ENCODE data around the gene LARP1B.

GRCh38 chr4:128232719-128233118, 171.6 kb downstream of the LARP1B start:
- TF ChIP-seq, protein P1, sequence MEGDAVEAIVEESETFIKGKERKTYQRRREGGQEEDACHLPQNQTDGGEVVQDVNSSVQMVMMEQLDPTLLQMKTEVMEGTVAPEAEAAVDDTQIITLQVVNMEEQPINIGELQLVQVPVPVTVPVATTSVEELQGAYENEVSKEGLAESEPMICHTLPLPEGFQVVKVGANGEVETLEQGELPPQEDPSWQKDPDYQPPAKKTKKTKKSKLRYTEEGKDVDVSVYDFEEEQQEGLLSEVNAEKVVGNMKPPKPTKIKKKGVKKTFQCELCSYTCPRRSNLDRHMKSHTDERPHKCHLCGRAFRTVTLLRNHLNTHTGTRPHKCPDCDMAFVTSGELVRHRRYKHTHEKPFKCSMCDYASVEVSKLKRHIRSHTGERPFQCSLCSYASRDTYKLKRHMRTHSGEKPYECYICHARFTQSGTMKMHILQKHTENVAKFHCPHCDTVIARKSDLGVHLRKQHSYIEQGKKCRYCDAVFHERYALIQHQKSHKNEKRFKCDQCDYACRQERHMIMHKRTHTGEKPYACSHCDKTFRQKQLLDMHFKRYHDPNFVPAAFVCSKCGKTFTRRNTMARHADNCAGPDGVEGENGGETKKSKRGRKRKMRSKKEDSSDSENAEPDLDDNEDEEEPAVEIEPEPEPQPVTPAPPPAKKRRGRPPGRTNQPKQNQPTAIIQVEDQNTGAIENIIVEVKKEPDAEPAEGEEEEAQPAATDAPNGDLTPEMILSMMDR (IDR thresholded peaks at IDR 0.05; ENCODE audit: poor library complexity, severe bottlenecking), result no peak
- TF ChIP-seq REST (IDR thresholded peaks at IDR 0.05; ENCODE audit: borderline replicate concordance), result no peak
- TF ChIP-seq EZH2 (IDR thresholded peaks at IDR 0.05; ENCODE audit: borderline replicate concordance, insufficient read depth, low read length, poor library complexity, severe bottlenecking), result no peak
